ENCODE data around the gene MYH8. TPM values are rescaled to one million over a fixed set of nuclear protein-coding genes. Genes with fewer than 3 reads are reported as not detected.

Gene MYH8
- total RNA-seq, 1 donor from 2014 or later: not detected

- FAIRE-seq: no peak
- no peak overlapping the region for H3K4me2 ChIP-seq (ENCODE audit: low read length)
- no peaks in the 10 kb centered on the region for H3K27me3 ChIP-seq (ENCODE audit: insufficient read depth, low read length)
- H3K9me3 ChIP-seq (ENCODE audit: insufficient read depth, low read depth, low read length): peaks cover 4% of the 10 kb centered on the region
- Mint-ChIP-seq H3K27ac (ENCODE audit: unreplicated experiment) (no peak overlapping the region), H3K27me3 (ENCODE audit: low read depth, unreplicated experiment) (peaks cover 8% of the 10 kb centered on the region), H3K9me3 (ENCODE audit: unreplicated experiment) (no peaks in the 10 kb centered on the region), H3K4me1 (ENCODE audit: low read depth, unreplicated experiment) (no peaks in the 10 kb centered on the region), H3K36me3 (ENCODE audit: low read depth, unreplicated experiment) (no peaks in the 10 kb centered on the region), H3K4me3 (ENCODE audit: unreplicated experiment) (no peak overlapping the region)
- no peaks in the 10 kb centered on the region for H3K4me1 ChIP-seq (ENCODE audit: insufficient read depth, low read length)
- H3K9ac ChIP-seq (ENCODE audit: low read length): no peak overlapping the region
- H3K79me2 ChIP-seq (ENCODE audit: insufficient read depth, low read length): no peaks in the 10 kb centered on the region
- no peak for DNase-seq (ENCODE audit: low read depth)
- H3K27ac ChIP-seq (ENCODE audit: low read depth, low read length): no peak overlapping the region
- no peak overlapping the region for H3K4me3 ChIP-seq (ENCODE audit: insufficient read depth, low read depth, low read length)
- H4K20me1 ChIP-seq (ENCODE audit: insufficient read depth, low read length): no peaks in the 10 kb centered on the region
- H2AFZ ChIP-seq (ENCODE audit: low read depth, low read length): no peak overlapping the region
- H3K36me3 ChIP-seq (ENCODE audit: insufficient read depth, low read length): no peaks in the 10 kb centered on the region
- TF ChIP-seq CTCF (IDR thresholded peaks at IDR 0.05; ENCODE audit: insufficient read depth, low read depth, low read length): no peak
- TF ChIP-seq EZH2 (IDR thresholded peaks at IDR 0.05; ENCODE audit: insufficient read depth, low read length): no peak
Measured at GRCh38 chr17:10460062-10460461, 38.3 kb upstream of the MYH8 start.

DNA sequence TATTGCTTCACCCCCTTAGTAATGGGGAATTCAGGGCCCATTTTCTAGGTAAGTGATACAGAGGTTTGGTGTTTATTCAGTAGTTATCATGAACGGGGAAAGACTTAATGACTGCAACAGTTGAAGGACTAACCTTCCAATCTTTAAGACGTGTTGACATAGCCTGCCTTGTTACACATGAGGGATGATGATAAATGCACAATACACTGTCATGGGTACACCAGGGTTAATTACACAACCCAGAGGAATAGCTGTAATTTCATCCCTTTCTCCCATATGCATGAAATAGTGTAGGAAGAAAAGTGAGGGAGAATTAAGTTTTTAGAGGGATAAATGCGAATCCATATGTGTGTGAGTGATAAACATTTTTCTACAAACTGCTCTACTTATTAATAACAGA lies 37.0 kb upstream of the MYH8 start:
- Mint-ChIP-seq H3K27me3 (ENCODE audit: low read depth, unreplicated experiment) (peaks cover 8% of the 10 kb centered on the region), H3K4me1 (ENCODE audit: low read depth, unreplicated experiment) (no peaks in the 10 kb centered on the region), H3K36me3 (ENCODE audit: low read depth, unreplicated experiment) (no peaks in the 10 kb centered on the region), H3K9me3 (ENCODE audit: unreplicated experiment) (no peaks in the 10 kb centered on the region), H3K27ac (ENCODE audit: unreplicated experiment) (no peak overlapping the region), H3K4me3 (ENCODE audit: unreplicated experiment) (no peak overlapping the region)
- no peak overlapping the region for H3K27ac ChIP-seq (ENCODE audit: low read depth, low read length)
- H4K20me1 ChIP-seq (ENCODE audit: insufficient read depth, low read length): no peaks in the 10 kb centered on the region
- FAIRE-seq (no peak), DNase-seq (ENCODE audit: low read depth) (no peak)
- no peak overlapping the region for H3K9ac ChIP-seq (ENCODE audit: low read length)
- no peak overlapping the region for H3K4me3 ChIP-seq (ENCODE audit: insufficient read depth, low read depth, low read length)
- H3K4me1 ChIP-seq (ENCODE audit: insufficient read depth, low read length): no peaks in the 10 kb centered on the region
- no peaks in the 10 kb centered on the region for H3K27me3 ChIP-seq (ENCODE audit: insufficient read depth, low read length)
- H3K9me3 ChIP-seq (ENCODE audit: insufficient read depth, low read depth, low read length): peaks cover 4% of the 10 kb centered on the region
- H3K4me2 ChIP-seq (ENCODE audit: low read length): no peak overlapping the region
- no peak overlapping the region for H2AFZ ChIP-seq (ENCODE audit: low read depth, low read length)
- no peaks in the 10 kb centered on the region for H3K36me3 ChIP-seq (ENCODE audit: insufficient read depth, low read length)
- H3K79me2 ChIP-seq (ENCODE audit: insufficient read depth, low read length): no peaks in the 10 kb centered on the region
- no peak for TF ChIP-seq EZH2 (IDR thresholded peaks at IDR 0.05; ENCODE audit: insufficient read depth, low read length)
- TF ChIP-seq CTCF (IDR thresholded peaks at IDR 0.05; ENCODE audit: insufficient read depth, low read depth, low read length): no peak

GRCh38 chr17:10457952-10458351 lies 36.2 kb upstream of the MYH8 start:
- Histone ChIP-seq H3K4me2 (ENCODE audit: low read length) (no peak overlapping the region), H3K36me3 (ENCODE audit: insufficient read depth, low read length) (no peaks in the 10 kb centered on the region), H3K4me3 (ENCODE audit: insufficient read depth, low read depth, low read length) (no peak overlapping the region), H3K27ac (ENCODE audit: low read depth, low read length) (no peak overlapping the region), H2AFZ (ENCODE audit: low read depth, low read length) (no peak overlapping the region), H3K4me1 (ENCODE audit: insufficient read depth, low read length) (no peaks in the 10 kb centered on the region), H4K20me1 (ENCODE audit: insufficient read depth, low read length) (no peaks in the 10 kb centered on the region), H3K79me2 (ENCODE audit: insufficient read depth, low read length) (no peaks in the 10 kb centered on the region), H3K27me3 (ENCODE audit: insufficient read depth, low read length) (no peaks in the 10 kb centered on the region), H3K9ac (ENCODE audit: low read length) (no peak overlapping the region), H3K9me3 (ENCODE audit: insufficient read depth, low read depth, low read length) (peaks cover 4% of the 10 kb centered on the region)
- DNase-seq (ENCODE audit: low read depth) (no peak), FAIRE-seq (no peak)
- TF ChIP-seq CTCF (IDR thresholded peaks at IDR 0.05; ENCODE audit: insufficient read depth, low read depth, low read length): no peak
- TF ChIP-seq EZH2 (IDR thresholded peaks at IDR 0.05; ENCODE audit: insufficient read depth, low read length): no peak
- H3K4me1 Mint-ChIP-seq (ENCODE audit: low read depth, unreplicated experiment): no peaks in the 10 kb centered on the region
- no peaks in the 10 kb centered on the region for H3K9me3 Mint-ChIP-seq (ENCODE audit: unreplicated experiment)
- H3K27ac Mint-ChIP-seq (ENCODE audit: unreplicated experiment): no peak overlapping the region
- H3K27me3 Mint-ChIP-seq (ENCODE audit: low read depth, unreplicated experiment): peaks cover 8% of the 10 kb centered on the region
- H3K4me3 Mint-ChIP-seq (ENCODE audit: unreplicated experiment): no peak overlapping the region
- no peaks in the 10 kb centered on the region for H3K36me3 Mint-ChIP-seq (ENCODE audit: low read depth, unreplicated experiment)
